ENCODE measurements around the gene ZBTB7B. TPM values are rescaled to one million over a fixed set of nuclear protein-coding genes. Genes with fewer than 3 reads are reported as not detected.
A peak's percentile ranks its signal among the peaks of the same experiment; 100 is the strongest.

The ZBTB7B gene
- total and polyA plus RNA-seq, 9 of the 15 experiments (the other 6 are each of a cell fraction or from before 2014, with no cell fraction given) = 0.04 to 46.5 (median 15.2) TPM

DNA sequence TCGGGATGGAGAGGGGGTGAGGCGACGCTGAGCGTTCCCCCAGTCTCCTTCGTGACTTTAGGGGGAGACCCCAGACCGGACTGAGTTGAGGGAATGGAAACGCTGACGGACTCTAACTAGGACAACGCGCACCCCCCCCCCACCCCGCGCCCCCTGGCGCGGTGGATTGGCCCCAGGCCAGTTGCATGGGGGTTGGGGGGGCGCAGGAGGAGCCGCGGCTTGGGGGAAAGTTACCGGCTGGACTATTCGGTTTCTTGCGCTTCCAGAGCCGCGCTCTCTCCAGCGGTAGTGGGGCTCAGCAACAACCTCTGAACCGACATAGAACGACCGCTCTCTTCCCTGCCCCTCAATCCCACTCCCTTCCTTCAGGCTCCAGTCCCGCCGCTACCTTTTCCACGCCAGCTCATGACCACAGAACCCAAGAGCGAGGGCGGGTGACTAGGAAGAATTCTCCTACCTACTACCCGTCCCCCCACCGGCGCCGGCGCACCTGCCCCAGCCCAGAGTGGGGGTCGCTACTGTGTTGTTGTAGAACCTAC is 694 bp downstream of the ZBTB7B start (continued):
- TF ChIP-seq, protein P1, sequence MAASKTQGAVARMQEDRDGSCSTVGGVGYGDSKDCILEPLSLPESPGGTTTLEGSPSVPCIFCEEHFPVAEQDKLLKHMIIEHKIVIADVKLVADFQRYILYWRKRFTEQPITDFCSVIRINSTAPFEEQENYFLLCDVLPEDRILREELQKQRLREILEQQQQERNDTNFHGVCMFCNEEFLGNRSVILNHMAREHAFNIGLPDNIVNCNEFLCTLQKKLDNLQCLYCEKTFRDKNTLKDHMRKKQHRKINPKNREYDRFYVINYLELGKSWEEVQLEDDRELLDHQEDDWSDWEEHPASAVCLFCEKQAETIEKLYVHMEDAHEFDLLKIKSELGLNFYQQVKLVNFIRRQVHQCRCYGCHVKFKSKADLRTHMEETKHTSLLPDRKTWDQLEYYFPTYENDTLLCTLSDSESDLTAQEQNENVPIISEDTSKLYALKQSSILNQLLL (CRISPR knock-in tag; IDR thresholded peaks at IDR 0.05; ENCODE audit: borderline replicate concordance) = no peak
- TF ChIP-seq RCOR1 (IDR thresholded peaks at IDR 0.05; ENCODE audit: borderline replicate concordance in 1 of 2, low read depth in 2 of 2, low read length in 2 of 2) (no peak), ZNF75A (CRISPR knock-in tag; IDR thresholded peaks at IDR 0.05) (no peak), PPARD (CRISPR knock-in tag; IDR thresholded peaks at IDR 0.05) (no peak), PYGO2 (tag; IDR thresholded peaks at IDR 0.05) (no peak), FIP1L1 (IDR thresholded peaks at IDR 0.05; ENCODE audit: low read depth, low read length, poor library complexity, severe bottlenecking) (no peak), ZBTB7A (IDR thresholded peaks at IDR 0.05; ENCODE audit: borderline replicate concordance, control insufficient read depth, low read depth, low read length) (peak; percentile 86), RAD21 (CRISPR knock-in tag; conservative IDR thresholded peaks at IDR 0.05 in 1 of 2, IDR thresholded peaks at IDR 0.05 in 1 of 2) (no peak), ESRRB (CRISPR knock-in tag; IDR thresholded peaks at IDR 0.05; ENCODE audit: borderline replicate concordance) (no peak), RBBP5 (IDR thresholded peaks at IDR 0.05; ENCODE audit: borderline replicate concordance, insufficient read depth, low read length, poor library complexity, severe bottlenecking) (peak; percentile 67), TOE1 (IDR thresholded peaks at IDR 0.05; ENCODE audit: borderline replicate concordance) (0 out of 2 replicates have a peak, but pooled peaks have one; percentile 29), TOE1 (CRISPR knock-in tag; IDR thresholded peaks at IDR 0.05; ENCODE audit: borderline replicate concordance, low read depth) (no peak), ZNF436 (CRISPR knock-in tag; IDR thresholded peaks at IDR 0.05) (no peak), NEUROD1 (IDR thresholded peaks at IDR 0.05; ENCODE audit: borderline replicate concordance, low read depth, low read length, partially characterized antibody) (no peak), SREBF1 (IDR thresholded peaks at IDR 0.05; ENCODE audit: borderline replicate concordance, low read depth, low read length) (no peak), KDM2B (CRISPR knock-in tag; IDR thresholded peaks at IDR 0.05) (no peak), BRCA1 (IDR thresholded peaks at IDR 0.05) (no peak), BRCA1 (CRISPR knock-in tag; IDR thresholded peaks at IDR 0.05) (0 out of 2 replicates have a peak, but pooled peaks have one; percentile 20), DDX20 (tag; IDR thresholded peaks at IDR 0.05; ENCODE audit: low read depth) (no peak)
- TF ChIP-seq, protein P2, sequence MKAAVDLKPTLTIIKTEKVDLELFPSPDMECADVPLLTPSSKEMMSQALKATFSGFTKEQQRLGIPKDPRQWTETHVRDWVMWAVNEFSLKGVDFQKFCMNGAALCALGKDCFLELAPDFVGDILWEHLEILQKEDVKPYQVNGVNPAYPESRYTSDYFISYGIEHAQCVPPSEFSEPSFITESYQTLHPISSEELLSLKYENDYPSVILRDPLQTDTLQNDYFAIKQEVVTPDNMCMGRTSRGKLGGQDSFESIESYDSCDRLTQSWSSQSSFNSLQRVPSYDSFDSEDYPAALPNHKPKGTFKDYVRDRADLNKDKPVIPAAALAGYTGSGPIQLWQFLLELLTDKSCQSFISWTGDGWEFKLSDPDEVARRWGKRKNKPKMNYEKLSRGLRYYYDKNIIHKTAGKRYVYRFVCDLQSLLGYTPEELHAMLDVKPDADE (conservative IDR thresholded peaks at IDR 0.05; ENCODE audit: control insufficient read depth, low read depth, low read length) = no peak
- TF ChIP-seq, protein P3, sequence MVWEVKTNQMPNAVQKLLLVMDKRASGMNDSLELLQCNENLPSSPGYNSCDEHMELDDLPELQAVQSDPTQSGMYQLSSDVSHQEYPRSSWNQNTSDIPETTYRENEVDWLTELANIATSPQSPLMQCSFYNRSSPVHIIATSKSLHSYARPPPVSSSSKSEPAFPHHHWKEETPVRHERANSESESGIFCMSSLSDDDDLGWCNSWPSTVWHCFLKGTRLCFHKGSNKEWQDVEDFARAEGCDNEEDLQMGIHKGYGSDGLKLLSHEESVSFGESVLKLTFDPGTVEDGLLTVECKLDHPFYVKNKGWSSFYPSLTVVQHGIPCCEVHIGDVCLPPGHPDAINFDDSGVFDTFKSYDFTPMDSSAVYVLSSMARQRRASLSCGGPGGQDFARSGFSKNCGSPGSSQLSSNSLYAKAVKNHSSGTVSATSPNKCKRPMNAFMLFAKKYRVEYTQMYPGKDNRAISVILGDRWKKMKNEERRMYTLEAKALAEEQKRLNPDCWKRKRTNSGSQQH (CRISPR knock-in tag; IDR thresholded peaks at IDR 0.05) = no peak
- TF ChIP-seq, protein P4, sequence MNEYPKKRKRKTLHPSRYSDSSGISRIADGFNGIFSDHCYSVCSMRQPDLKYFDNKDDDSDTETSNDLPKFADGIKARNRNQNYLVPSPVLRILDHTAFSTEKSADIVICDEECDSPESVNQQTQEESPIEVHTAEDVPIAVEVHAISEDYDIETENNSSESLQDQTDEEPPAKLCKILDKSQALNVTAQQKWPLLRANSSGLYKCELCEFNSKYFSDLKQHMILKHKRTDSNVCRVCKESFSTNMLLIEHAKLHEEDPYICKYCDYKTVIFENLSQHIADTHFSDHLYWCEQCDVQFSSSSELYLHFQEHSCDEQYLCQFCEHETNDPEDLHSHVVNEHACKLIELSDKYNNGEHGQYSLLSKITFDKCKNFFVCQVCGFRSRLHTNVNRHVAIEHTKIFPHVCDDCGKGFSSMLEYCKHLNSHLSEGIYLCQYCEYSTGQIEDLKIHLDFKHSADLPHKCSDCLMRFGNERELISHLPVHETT (CRISPR knock-in tag; conservative IDR thresholded peaks at IDR 0.05 in 1 of 2, IDR thresholded peaks at IDR 0.05 in 1 of 2) = no peak

All from K562 (cell line).